Measurements from ENCODE around the gene C4B.

GRCh38 chr6:31968326-31968725 lies 46.3 kb upstream of the C4B start:
- TF ChIP-seq, protein P1, sequence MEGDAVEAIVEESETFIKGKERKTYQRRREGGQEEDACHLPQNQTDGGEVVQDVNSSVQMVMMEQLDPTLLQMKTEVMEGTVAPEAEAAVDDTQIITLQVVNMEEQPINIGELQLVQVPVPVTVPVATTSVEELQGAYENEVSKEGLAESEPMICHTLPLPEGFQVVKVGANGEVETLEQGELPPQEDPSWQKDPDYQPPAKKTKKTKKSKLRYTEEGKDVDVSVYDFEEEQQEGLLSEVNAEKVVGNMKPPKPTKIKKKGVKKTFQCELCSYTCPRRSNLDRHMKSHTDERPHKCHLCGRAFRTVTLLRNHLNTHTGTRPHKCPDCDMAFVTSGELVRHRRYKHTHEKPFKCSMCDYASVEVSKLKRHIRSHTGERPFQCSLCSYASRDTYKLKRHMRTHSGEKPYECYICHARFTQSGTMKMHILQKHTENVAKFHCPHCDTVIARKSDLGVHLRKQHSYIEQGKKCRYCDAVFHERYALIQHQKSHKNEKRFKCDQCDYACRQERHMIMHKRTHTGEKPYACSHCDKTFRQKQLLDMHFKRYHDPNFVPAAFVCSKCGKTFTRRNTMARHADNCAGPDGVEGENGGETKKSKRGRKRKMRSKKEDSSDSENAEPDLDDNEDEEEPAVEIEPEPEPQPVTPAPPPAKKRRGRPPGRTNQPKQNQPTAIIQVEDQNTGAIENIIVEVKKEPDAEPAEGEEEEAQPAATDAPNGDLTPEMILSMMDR (IDR thresholded peaks at IDR 0.05), result no peak
- no peak for TF ChIP-seq ZFX (IDR thresholded peaks at IDR 0.05; ENCODE audit: borderline replicate concordance)

Measured in 22Rv1 (cell line).